ENCODE measurements around the gene CT45A6. TPM values are rescaled to one million over a fixed set of nuclear protein-coding genes. Genes with fewer than 3 reads are reported as not detected.
"Not testable (repeated sequence)": the region's sequence is repeated elsewhere in the genome, so short reads cannot be mapped to it uniquely, and the experiment has no call there.

The CT45A6 gene
- total RNA-seq = not detected

GRCh38 chrX:135802687-135803086 is at the start of gene CT45A6:
Gene CT45A6 (minus strand): TSS chrX:135802787. CDS start chrX:135798993, 3,794 bp downstream.
- H3K27me3 ChIP-seq (ENCODE audit: control insufficient read depth in 3 of 3, insufficient read depth in 3 of 3, low read length in 3 of 3) = not testable (repeated sequence)

GRCh38 chrX:135837180-135837579 is 34.6 kb upstream of the CT45A6 start, which contains the start of gene CT45A7:
Gene CT45A7 (minus strand): TSS chrX:135837280. CDS start chrX:135833533, 3,747 bp downstream.
- not testable (repeated sequence) for H3K4me3 ChIP-seq (ENCODE audit: low read length in 3 of 3); H3K36me3 ChIP-seq (ENCODE audit: control insufficient read depth in 3 of 3, insufficient read depth in 3 of 3, low read length in 3 of 3); H3K9ac ChIP-seq (ENCODE audit: low read depth in 1 of 3, low read length in 3 of 3); H3K9me3 ChIP-seq (ENCODE audit: control insufficient read depth in 3 of 3, low read length in 3 of 3); H3K4me1 ChIP-seq (ENCODE audit: control insufficient read depth in 3 of 3, insufficient read depth in 3 of 3, low read length in 3 of 3); H3K27me3 ChIP-seq (ENCODE audit: control insufficient read depth in 3 of 3, insufficient read depth in 3 of 3, low read length in 3 of 3); H3K27ac ChIP-seq (ENCODE audit: low read depth, low read length)

More at GRCh38 chrX:135802687-135803086, at the start of gene CT45A6:
- H3K4me3 ChIP-seq (ENCODE audit: low read length in 3 of 3); H3K36me3 ChIP-seq (ENCODE audit: control insufficient read depth in 3 of 3, insufficient read depth in 3 of 3, low read length in 3 of 3); H3K9me3 ChIP-seq (ENCODE audit: control insufficient read depth in 3 of 3, low read length in 3 of 3); H3K4me1 ChIP-seq (ENCODE audit: control insufficient read depth in 3 of 3, insufficient read depth in 3 of 3, low read length in 3 of 3); H3K9ac ChIP-seq (ENCODE audit: low read depth in 1 of 3, low read length in 3 of 3); H3K27ac ChIP-seq (ENCODE audit: low read depth, low read length): not testable (repeated sequence)

DNA sequence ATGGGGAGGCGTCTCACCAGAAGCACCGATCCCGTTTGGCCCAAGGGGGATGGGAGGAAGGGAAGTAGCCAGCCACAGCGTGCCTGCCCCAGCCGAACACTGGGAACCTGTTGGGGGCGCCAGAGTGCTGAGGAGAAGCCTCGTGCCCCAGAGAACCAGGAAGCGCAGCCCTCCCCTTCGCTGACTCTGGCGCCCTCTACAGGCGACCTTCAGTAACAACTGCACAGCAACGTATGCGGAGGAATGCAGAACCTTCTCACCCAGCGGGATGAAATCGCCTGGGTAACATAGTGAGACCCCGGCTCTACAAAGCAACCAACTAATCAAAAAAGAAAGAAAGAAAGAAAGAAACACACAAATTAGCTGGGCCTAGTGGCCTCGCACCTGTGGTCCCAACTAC is 17.3 kb upstream of the CT45A6 start, which contains the start of gene CT45A2:
CT45A2 (minus strand) TSS at position 101 of the 400 bp plus-strand sequence. CDS start 3,747 bp downstream, outside the sequence.
- H3K4me3 ChIP-seq (ENCODE audit: low read length in 3 of 3); H3K9ac ChIP-seq (ENCODE audit: low read depth in 1 of 3, low read length in 3 of 3); H3K27me3 ChIP-seq (ENCODE audit: control insufficient read depth in 3 of 3, insufficient read depth in 3 of 3, low read length in 3 of 3); H3K27ac ChIP-seq (ENCODE audit: low read depth, low read length); H3K4me1 ChIP-seq (ENCODE audit: control insufficient read depth in 3 of 3, insufficient read depth in 3 of 3, low read length in 3 of 3); H3K36me3 ChIP-seq (ENCODE audit: control insufficient read depth in 3 of 3, insufficient read depth in 3 of 3, low read length in 3 of 3); H3K9me3 ChIP-seq (ENCODE audit: control insufficient read depth in 3 of 3, low read length in 3 of 3): not testable (repeated sequence)

DNA sequence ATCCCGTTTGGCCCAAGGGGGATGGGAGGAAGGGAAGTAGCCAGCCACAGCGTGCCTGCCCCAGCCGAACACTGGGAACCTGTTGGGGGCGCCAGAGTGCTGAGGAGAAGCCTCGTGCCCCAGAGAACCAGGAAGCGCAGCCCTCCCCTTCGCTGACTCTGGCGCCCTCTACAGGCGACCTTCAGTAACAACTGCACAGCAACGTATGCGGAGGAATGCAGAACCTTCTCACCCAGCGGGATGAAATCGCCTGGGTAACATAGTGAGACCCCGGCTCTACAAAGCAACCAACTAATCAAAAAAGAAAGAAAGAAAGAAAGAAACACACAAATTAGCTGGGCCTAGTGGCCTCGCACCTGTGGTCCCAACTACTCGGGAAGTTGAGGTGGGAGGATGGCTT is 17.2 kb downstream of the CT45A6 start, which contains the start of gene CT45A5:
CT45A5 (minus strand) TSS at position 101 of the 400 bp plus-strand sequence. CDS start 3,774 bp downstream, outside the sequence.
- H3K27me3 ChIP-seq (ENCODE audit: control insufficient read depth in 3 of 3, insufficient read depth in 3 of 3, low read length in 3 of 3); H3K4me3 ChIP-seq (ENCODE audit: low read length in 3 of 3); H3K9me3 ChIP-seq (ENCODE audit: control insufficient read depth in 3 of 3, low read length in 3 of 3); H3K27ac ChIP-seq (ENCODE audit: low read depth, low read length); H3K4me1 ChIP-seq (ENCODE audit: control insufficient read depth in 3 of 3, insufficient read depth in 3 of 3, low read length in 3 of 3); H3K9ac ChIP-seq (ENCODE audit: low read depth in 1 of 3, low read length in 3 of 3); H3K36me3 ChIP-seq (ENCODE audit: control insufficient read depth in 3 of 3, insufficient read depth in 3 of 3, low read length in 3 of 3): not testable (repeated sequence)

DNA sequence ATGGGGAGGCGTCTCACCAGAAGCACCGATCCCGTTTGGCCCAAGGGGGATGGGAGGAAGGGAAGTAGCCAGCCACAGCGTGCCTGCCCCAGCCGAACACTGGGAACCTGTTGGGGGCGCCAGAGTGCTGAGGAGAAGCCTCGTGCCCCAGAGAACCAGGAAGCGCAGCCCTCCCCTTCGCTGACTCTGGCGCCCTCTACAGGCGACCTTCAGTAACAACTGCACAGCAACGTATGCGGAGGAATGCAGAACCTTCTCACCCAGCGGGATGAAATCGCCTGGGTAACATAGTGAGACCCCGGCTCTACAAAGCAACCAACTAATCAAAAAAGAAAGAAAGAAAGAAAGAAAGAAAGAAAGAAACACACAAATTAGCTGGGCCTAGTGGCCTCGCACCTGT is 34.5 kb downstream of the CT45A6 start, which contains the start of gene CT45A3:
CT45A3 (minus strand) TSS at position 101 of the 400 bp plus-strand sequence. CDS start 3,747 bp downstream, outside the sequence.
- H3K9me3 ChIP-seq (ENCODE audit: control insufficient read depth in 3 of 3, low read length in 3 of 3); H3K4me1 ChIP-seq (ENCODE audit: control insufficient read depth in 3 of 3, insufficient read depth in 3 of 3, low read length in 3 of 3); H3K27ac ChIP-seq (ENCODE audit: low read depth, low read length); H3K4me3 ChIP-seq (ENCODE audit: low read length in 3 of 3); H3K36me3 ChIP-seq (ENCODE audit: control insufficient read depth in 3 of 3, insufficient read depth in 3 of 3, low read length in 3 of 3); H3K27me3 ChIP-seq (ENCODE audit: control insufficient read depth in 3 of 3, insufficient read depth in 3 of 3, low read length in 3 of 3); H3K9ac ChIP-seq (ENCODE audit: low read depth in 1 of 3, low read length in 3 of 3): not testable (repeated sequence)

DNA sequence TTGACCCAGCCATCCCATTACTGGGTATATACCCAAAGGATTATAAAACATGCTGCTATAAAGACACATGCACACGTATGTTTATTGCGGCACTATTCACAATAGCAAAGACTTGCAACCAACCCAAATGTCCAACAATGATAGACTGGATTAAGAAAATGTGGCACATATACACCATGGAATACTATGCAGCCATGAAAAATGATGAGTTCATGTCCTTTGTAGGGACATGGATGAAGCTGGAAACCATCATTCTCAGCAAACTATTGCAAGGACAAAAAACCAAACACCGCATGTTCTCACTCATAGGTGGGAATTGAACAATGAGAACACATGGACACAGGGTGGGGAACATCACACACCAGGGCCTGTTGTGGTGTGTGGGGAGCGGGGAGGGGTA is 57.8 kb downstream of the CT45A6 start:
- not testable (repeated sequence) for H3K4me3 ChIP-seq (ENCODE audit: low read length in 3 of 3); H3K27me3 ChIP-seq (ENCODE audit: control insufficient read depth in 3 of 3, insufficient read depth in 3 of 3, low read length in 3 of 3); H3K36me3 ChIP-seq (ENCODE audit: control insufficient read depth in 3 of 3, insufficient read depth in 3 of 3, low read length in 3 of 3); H3K9me3 ChIP-seq (ENCODE audit: control insufficient read depth in 3 of 3, low read length in 3 of 3); H3K9ac ChIP-seq (ENCODE audit: low read depth in 1 of 3, low read length in 3 of 3); H3K27ac ChIP-seq (ENCODE audit: low read depth, low read length); H3K4me1 ChIP-seq (ENCODE audit: control insufficient read depth in 3 of 3, insufficient read depth in 3 of 3, low read length in 3 of 3)

Other genes with a start within 250 kb of the CT45A6 start
- not detected for gene CT45A1, start 89.1 kb downstream of the CT45A6 start, total RNA-seq
- not detected for gene CT45A3, start 34.6 kb downstream of the CT45A6 start, total RNA-seq
- gene CT45A5, start 17.3 kb downstream of the CT45A6 start, total RNA-seq = not detected
- 0.52 TPM for gene CT45A2, start 17.2 kb upstream of the CT45A6 start, total RNA-seq
- not detected for gene CT45A7, start 34.5 kb upstream of the CT45A6 start, total RNA-seq
- gene CT45A8, start 51.8 kb upstream of the CT45A6 start, total RNA-seq = not detected
- gene CT45A9, start 69.0 kb upstream of the CT45A6 start, total RNA-seq = not detected
- gene CT45A10, start 90.7 kb upstream of the CT45A6 start, total RNA-seq = not detected
- gene SAGE1, start 90.9 kb upstream of the CT45A6 start, total RNA-seq = not detected
- gene MMGT1, start 171.2 kb upstream of the CT45A6 start, total RNA-seq = 11.0 TPM
- gene SLC9A6, start 182.6 kb upstream of the CT45A6 start, total RNA-seq = 12.5 TPM